Sigmoid colon (tissue), 7 donors: ENCODE data around the gene C10orf53. TPM values are rescaled to one million over a fixed set of nuclear protein-coding genes. Genes with fewer than 3 reads are reported as not detected.

Experiments used
- DNase-seq: peaks from one replicate; pipeline ENCODE4 v3.0.0-alpha.2; 2019
- H3K27ac ChIP-seq, 4 donors: fragments of 200-600 bp; sonication (generic); one replicate each; pipeline ENCODE4 v1.5.1; 2016 to 2019; ENCODE audit warnings: mild to moderate bottlenecking in 1 of 4
- H3K27me3 ChIP-seq, 3 donors: fragments of 200-600 bp; sonication (generic); one replicate each; pipeline ENCODE4 v1.5.1; 2019; ENCODE audit warnings: mild to moderate bottlenecking in 1 of 3
- H3K36me3 ChIP-seq, 4 donors: fragments of 200-600 bp; sonication (generic); one replicate each; pipeline ENCODE4 v1.5.1; 2016 to 2019
- H3K4me1 ChIP-seq, 4 donors: fragments of 200-600 bp; sonication (generic); one replicate each; pipeline ENCODE4 v1.5.1; 2017 to 2019
- H3K4me3 ChIP-seq, 4 donors: fragments of 200-600 bp; sonication (generic); one replicate each; pipeline ENCODE4 v1.5.1; 2017 to 2019; ENCODE audit warnings: mild to moderate bottlenecking in 2 of 4, moderate library complexity in 1 of 4
- H3K9me3 ChIP-seq, 4 donors: fragments of 200-600 bp in 3 of 4; sonication (generic) in 3 of 4; one replicate each; pipeline versions ENCODE4 v1.5.1 to v1.6.1; 2013 to 2019
- CTCF ChIP-seq, 4 experiments: fragments of 450-650 bp in 3 of 4; fragments of 200-600 bp in 1 of 4; IDR thresholded peaks; one replicate each; pipeline ENCODE4 v1.5.1; 2016 to 2019; ENCODE audit warnings: antibody characterized with exemption in 4 of 4, mild to moderate bottlenecking in 3 of 4, moderate library complexity in 2 of 4
- EP300 ChIP-seq, 4 donors: sonication (generic); formaldehyde crosslinking; IDR thresholded peaks; one replicate each; pipeline ENCODE4 v1.6.1; 2017; ENCODE audit warnings: antibody characterized with exemption in 4 of 4
- POLR2A ChIP-seq, 2 donors: fragments of 450-650 bp; IDR thresholded peaks; one replicate each; pipeline ENCODE4 v1.6.1; 2016; ENCODE audit warnings: antibody characterized with exemption in 2 of 2, mild to moderate bottlenecking in 2 of 2, moderate library complexity in 2 of 2
- POLR2AphosphoS5 ChIP-seq, 4 donors: sonication (generic); formaldehyde crosslinking; IDR thresholded peaks; one replicate each; pipeline ENCODE4 v1.6.1; 2017; ENCODE audit warnings: antibody characterized with exemption in 4 of 4
- WGBS, 2 donors: extraction: QIAGEN DNeasy Blood & Tissue Kit; methylation state at CpG; one replicate each; pipeline ENCODE4 v1.1.7; 2013; 5-methylcytosine and 5-hydroxymethylcytosine counted together
- intact Hi-C: fragments of 100-400 bp; cut with DNase I; formaldehyde crosslinking; loops from one replicate; pipeline ENCODE4 v1.15.1; 2023
- polyA plus RNA-seq, 3 donors: library from polyadenylated mRNA; stranded (reverse); fragments of 200-250 nt; gene quantifications; one replicate each; pipeline ENCODE4 v1.2.3, GENCODE V29; 2013
- total RNA-seq, 4 donors: library from RNA; depleted of rRNA; stranded (reverse); fragments of >200 nt; gene quantifications; one replicate each; pipeline ENCODE4 v1.1.0, GENCODE V29; 2016
- donor health status: healthy with polysubstance abuse.
- donor health status: Bipolar disorder and iron deficiency.
- donor health status: healthy.

The C10orf53 gene
- total and polyA plus RNA-seq, 7 donors: not detected

GRCh38 chr10:49649294-49649693 is 30.2 kb upstream of the C10orf53 start:
- H3K4me3 ChIP-seq: no peak overlapping the region
- no peak for TF ChIP-seq POLR2A (IDR thresholded peaks at IDR 0.05)
- TF ChIP-seq EP300 (IDR thresholded peaks at IDR 0.05): no peak
- no peak for TF ChIP-seq CTCF (IDR thresholded peaks at IDR 0.05)
- no peak for TF ChIP-seq POLR2AphosphoS5 (IDR thresholded peaks at IDR 0.05)
- intact Hi-C loops: no loop called here
- no peaks in the 10 kb centered on the region for H3K4me1 ChIP-seq
- H3K27ac ChIP-seq: no peak overlapping the region
- no peaks in the 10 kb centered on the region for H3K36me3 ChIP-seq
- 14 to 29% methylated on average over 17 of the region's 17 CpGs for WGBS, 2 donors
- peaks cover 0 to 11% (median 6%) of the 10 kb centered on the region in 3 donors for H3K27me3 ChIP-seq
- H3K9me3 ChIP-seq: no peaks in the 10 kb centered on the region
- DNase-seq: no peak

- Histone ChIP-seq H3K4me1 (no peaks in the 10 kb centered on the region), H3K27me3 (peaks cover 0 to 11% (median under 1%) of the 10 kb centered on the region in 3 donors), H3K36me3 (no peaks in the 10 kb centered on the region), H3K9me3 (no peaks in the 10 kb centered on the region), H3K4me3 (no peak overlapping the region), H3K27ac (no peak overlapping the region)
- TF ChIP-seq POLR2A (IDR thresholded peaks at IDR 0.05): no peak
- TF ChIP-seq CTCF (IDR thresholded peaks at IDR 0.05): no peak
- no peak for TF ChIP-seq EP300 (IDR thresholded peaks at IDR 0.05)
- TF ChIP-seq POLR2AphosphoS5 (IDR thresholded peaks at IDR 0.05): no peak
- DNase-seq: no peak
- 55 to 63% methylated on average over 8 of the region's 8 CpGs for WGBS, 2 donors
- intact Hi-C loops: no loop called here
These were observed 29.3 kb upstream of the C10orf53 start for GRCh38 chr10:49649936-49650723.

- TF ChIP-seq CTCF (IDR thresholded peaks at IDR 0.05): no peak
- TF ChIP-seq POLR2AphosphoS5 (IDR thresholded peaks at IDR 0.05): no peak
- TF ChIP-seq POLR2A (IDR thresholded peaks at IDR 0.05): no peak
- no peak for TF ChIP-seq EP300 (IDR thresholded peaks at IDR 0.05)
- Histone ChIP-seq H3K4me1 (no peaks in the 10 kb centered on the region), H3K9me3 (no peaks in the 10 kb centered on the region), H3K27me3 (peaks cover 0 to 11% (median 0%) of the 10 kb centered on the region in 3 donors), H3K36me3 (no peaks in the 10 kb centered on the region), H3K4me3 (no peak overlapping the region), H3K27ac (no peak overlapping the region)
- WGBS, 2 donors: 94 to 95% methylated on average over 1 of the region's 1 CpG
- DNase-seq: no peak
- intact Hi-C loops: no loop called here
These were observed 28.8 kb upstream of the C10orf53 start for GRCh38 chr10:49650724-49651034.

- 74 to 87% methylated on average over 15 of the region's 15 CpGs for WGBS, 2 donors
- H3K4me1 ChIP-seq: no peaks in the 10 kb centered on the region
- no peaks in the 10 kb centered on the region for H3K36me3 ChIP-seq
- TF ChIP-seq CTCF (IDR thresholded peaks at IDR 0.05): no peak
- TF ChIP-seq POLR2AphosphoS5 (IDR thresholded peaks at IDR 0.05): no peak
- TF ChIP-seq POLR2A (IDR thresholded peaks at IDR 0.05): no peak
- TF ChIP-seq EP300 (IDR thresholded peaks at IDR 0.05): no peak
- H3K27ac ChIP-seq: no peak overlapping the region
- H3K27me3 ChIP-seq: peaks cover 0 to 11% (median 0%) of the 10 kb centered on the region in 3 donors
- no peak for DNase-seq
- no peak overlapping the region for H3K4me3 ChIP-seq
- intact Hi-C loops: no loop called here
- H3K9me3 ChIP-seq: no peaks in the 10 kb centered on the region
These were observed 28.2 kb upstream of the C10orf53 start for GRCh38 chr10:49651039-49651835.
